ENCODE results near the gene ZDHHC7.
A peak's percentile ranks its signal among the peaks of the same experiment; 100 is the strongest.

ZDHHC7 gene

GRCh38 chr16:85010931-85011845 lies at the start of gene ZDHHC7:
TSS of gene ZDHHC7 (minus strand) at chr16:85011535. CDS start at chr16:84990618, 20,917 bp downstream.
- no peaks in the 10 kb centered on the region for H3K27me3 ChIP-seq
- peak; percentile 35 for TF ChIP-seq CTCF (IDR thresholded peaks at IDR 0.05)
- peaks cover 68 to 74% of the 10 kb centered on the region in 2 experiments for H3K4me1 ChIP-seq (ENCODE audit: control insufficient read depth in 1 of 2, insufficient read depth in 1 of 2, low read depth in 1 of 2, low read length in 1 of 2)
- no peaks in the 10 kb centered on the region for H3K9me3 ChIP-seq
- peak within 1 kb of the TSS; percentile 79 to 87 for H3K4me3 ChIP-seq (ENCODE audit: low read depth in 1 of 2, low read length in 1 of 2)
- peak within 1 kb of the TSS; percentile 97 for H3K27ac ChIP-seq
- no peaks in the 10 kb centered on the region for H3K36me3 ChIP-seq

- no peaks in the 10 kb centered on the region for H3K27me3 ChIP-seq
- H3K27ac ChIP-seq: peak overlapping the region; percentile 91
- H3K9me3 ChIP-seq: no peaks in the 10 kb centered on the region
- H3K4me1 ChIP-seq (ENCODE audit: control insufficient read depth in 1 of 2, insufficient read depth in 1 of 2, low read depth in 1 of 2, low read length in 1 of 2): peaks cover 95 to 99% of the 10 kb centered on the region in 2 experiments
- TF ChIP-seq CTCF (IDR thresholded peaks at IDR 0.05): no peak
- H3K4me3 ChIP-seq (ENCODE audit: low read depth in 1 of 2, low read length in 1 of 2): no peak overlapping the region
- H3K36me3 ChIP-seq: peaks cover 39% of the 10 kb centered on the region
These were observed 47.6 kb upstream of the ZDHHC7 start for GRCh38 chr16:85058909-85059308.

GRCh38 chr16:85057948-85058347 lies 46.6 kb upstream of the ZDHHC7 start:
- Histone ChIP-seq H3K27ac (peak overlapping the region; percentile 92), H3K4me3 (ENCODE audit: low read depth in 1 of 2, low read length in 1 of 2) (no peak overlapping the region), H3K36me3 (peaks cover 38% of the 10 kb centered on the region), H3K4me1 (ENCODE audit: control insufficient read depth in 1 of 2, insufficient read depth in 1 of 2, low read depth in 1 of 2, low read length in 1 of 2) (peaks cover 93 to 99% of the 10 kb centered on the region in 2 experiments), H3K27me3 (no peaks in the 10 kb centered on the region), H3K9me3 (no peaks in the 10 kb centered on the region)
- TF ChIP-seq CTCF (IDR thresholded peaks at IDR 0.05): no peak

- Histone ChIP-seq H3K27me3 (no peaks in the 10 kb centered on the region), H3K27ac (peak overlapping the region; percentile 92), H3K4me1 (ENCODE audit: control insufficient read depth in 1 of 2, insufficient read depth in 1 of 2, low read depth in 1 of 2, low read length in 1 of 2) (peaks cover 89 to 98% of the 10 kb centered on the region in 2 experiments), H3K9me3 (no peaks in the 10 kb centered on the region), H3K36me3 (peaks cover 37% of the 10 kb centered on the region), H3K4me3 (ENCODE audit: low read depth in 1 of 2, low read length in 1 of 2) (no peak overlapping the region)
- TF ChIP-seq CTCF (IDR thresholded peaks at IDR 0.05): peak; percentile 20
These were observed 46.0 kb upstream of the ZDHHC7 start for GRCh38 chr16:85057212-85057889.

- no peaks in the 10 kb centered on the region for H3K27me3 ChIP-seq
- TF ChIP-seq CTCF (IDR thresholded peaks at IDR 0.05): peak; percentile 16
- H3K9me3 ChIP-seq: no peaks in the 10 kb centered on the region
- H3K36me3 ChIP-seq: peaks cover 42% of the 10 kb centered on the region
- peak overlapping the region; percentile 41 to 53 for H3K4me3 ChIP-seq (ENCODE audit: low read depth in 1 of 2, low read length in 1 of 2)
- H3K27ac ChIP-seq: peak overlapping the region; percentile 92
- peaks cover 83 to 89% of the 10 kb centered on the region in 2 experiments for H3K4me1 ChIP-seq (ENCODE audit: control insufficient read depth in 1 of 2, insufficient read depth in 1 of 2, low read depth in 1 of 2, low read length in 1 of 2)
These were observed 44.9 kb upstream of the ZDHHC7 start for GRCh38 chr16:85056211-85056748.
